ENCODE measurements around the gene FOXA2. TPM values are rescaled to one million over a fixed set of nuclear protein-coding genes. Genes with fewer than 3 reads are reported as not detected.

The FOXA2 gene
- total RNA-seq, 4 donors from 2014 or later, result not detected

DNA sequence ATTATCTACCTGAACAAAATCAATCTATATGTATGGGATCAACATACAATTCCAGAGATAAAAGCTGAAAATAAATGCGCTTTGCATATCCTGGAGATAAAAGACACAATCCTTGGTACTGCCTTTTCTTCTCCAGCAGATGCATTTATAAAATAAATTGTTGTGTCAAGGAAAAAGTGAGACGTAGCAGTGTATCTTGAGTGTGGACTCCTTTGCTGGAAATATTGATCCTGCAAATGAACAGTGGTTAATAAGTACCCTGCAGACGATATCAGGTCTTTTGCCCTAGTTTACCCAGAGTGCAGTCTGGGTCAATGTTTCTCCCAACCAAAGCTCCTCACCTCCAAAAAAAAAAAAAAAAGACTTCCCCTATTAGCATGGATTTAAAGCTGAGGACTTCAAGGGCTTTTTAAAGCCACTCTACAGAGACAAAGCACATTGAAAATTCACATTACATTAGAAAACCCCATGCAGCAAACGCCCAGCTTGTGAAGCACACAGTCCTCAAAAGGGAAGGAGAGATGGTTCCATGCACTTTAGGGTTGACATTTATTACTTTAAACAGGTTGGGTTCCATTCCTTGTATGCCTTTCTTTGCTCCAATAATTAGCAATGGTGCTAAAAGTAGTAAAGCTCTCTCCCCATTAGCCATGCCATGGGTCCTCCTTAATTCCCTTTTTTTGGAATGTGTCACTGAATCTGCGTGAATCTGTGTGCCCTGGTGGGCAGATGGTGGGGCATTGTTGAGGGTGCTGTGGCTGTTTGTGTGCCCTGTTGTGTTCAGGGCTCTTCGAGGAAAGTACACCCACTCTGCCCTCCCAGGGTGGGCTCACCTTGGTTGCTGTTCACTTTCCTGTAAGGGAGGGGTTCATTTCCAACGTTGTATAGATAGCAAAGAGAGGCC lies 21.1 kb downstream of the FOXA2 start:
- 12% methylated on average over 7 of the region's 7 CpGs for WGBS
- TF ChIP-seq CTCF (IDR thresholded peaks at IDR 0.05) (no peak), EP300 (IDR thresholded peaks at IDR 0.05) (no peak), POLR2A (IDR thresholded peaks at IDR 0.05; ENCODE audit: low read depth) (no peak), POLR2AphosphoS5 (IDR thresholded peaks at IDR 0.05) (no peak)
- no peak for DNase-seq (ENCODE audit: extremely low spot score)
- peaks cover 0 to 6% (median 2%) of the 10 kb centered on the region in 4 donors for H3K4me1 ChIP-seq
- no peaks in the 10 kb centered on the region for H3K36me3 ChIP-seq
- intact Hi-C loops (cut with DNase I), result no loop called here
- H3K27ac ChIP-seq (replicated peaks in 1 of 4), result no peak overlapping the region
- no peaks in the 10 kb centered on the region for H3K9me3 ChIP-seq
- H3K27me3 ChIP-seq, result peaks cover 0 to 92% (median 25%) of the 10 kb centered on the region in 4 donors
- no peak overlapping the region for H3K4me3 ChIP-seq

DNA sequence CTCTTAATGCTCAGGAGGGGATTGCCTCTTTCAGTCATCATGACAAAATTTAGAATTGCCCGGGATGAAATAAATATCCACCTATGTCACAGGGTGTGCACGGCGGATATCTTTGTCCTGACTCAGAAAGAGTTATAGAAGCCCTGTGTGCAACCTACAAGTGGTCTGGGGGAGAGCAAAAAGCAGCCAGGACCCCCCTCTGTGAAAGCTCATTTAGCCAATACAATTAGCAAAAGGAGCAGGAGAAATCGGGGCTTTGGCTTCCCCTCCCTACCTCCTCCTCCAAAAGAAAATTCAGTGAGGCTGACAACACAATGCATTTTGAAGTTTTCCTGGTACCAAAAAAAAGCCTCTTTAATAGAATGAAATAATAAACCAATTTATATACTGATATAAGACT lies 21.8 kb downstream of the FOXA2 start:
- peaks cover 0 to 92% (median 18%) of the 10 kb centered on the region in 4 donors for H3K27me3 ChIP-seq
- intact Hi-C loops (cut with DNase I), result no loop called here
- WGBS, result 7% methylated on average over 4 of the region's 4 CpGs
- no peak overlapping the region for H3K27ac ChIP-seq (replicated peaks in 1 of 4)
- H3K9me3 ChIP-seq, result no peaks in the 10 kb centered on the region
- DNase-seq (ENCODE audit: extremely low spot score), result peak; percentile 72
- no peaks in the 10 kb centered on the region for H3K36me3 ChIP-seq
- no peaks in the 10 kb centered on the region for H3K4me1 ChIP-seq
- no peak for TF ChIP-seq EP300 (IDR thresholded peaks at IDR 0.05)
- TF ChIP-seq POLR2AphosphoS5 (IDR thresholded peaks at IDR 0.05), result no peak
- no peak for TF ChIP-seq CTCF (IDR thresholded peaks at IDR 0.05)
- TF ChIP-seq POLR2A (IDR thresholded peaks at IDR 0.05; ENCODE audit: low read depth), result no peak
- H3K4me3 ChIP-seq, result no peak overlapping the region

DNA sequence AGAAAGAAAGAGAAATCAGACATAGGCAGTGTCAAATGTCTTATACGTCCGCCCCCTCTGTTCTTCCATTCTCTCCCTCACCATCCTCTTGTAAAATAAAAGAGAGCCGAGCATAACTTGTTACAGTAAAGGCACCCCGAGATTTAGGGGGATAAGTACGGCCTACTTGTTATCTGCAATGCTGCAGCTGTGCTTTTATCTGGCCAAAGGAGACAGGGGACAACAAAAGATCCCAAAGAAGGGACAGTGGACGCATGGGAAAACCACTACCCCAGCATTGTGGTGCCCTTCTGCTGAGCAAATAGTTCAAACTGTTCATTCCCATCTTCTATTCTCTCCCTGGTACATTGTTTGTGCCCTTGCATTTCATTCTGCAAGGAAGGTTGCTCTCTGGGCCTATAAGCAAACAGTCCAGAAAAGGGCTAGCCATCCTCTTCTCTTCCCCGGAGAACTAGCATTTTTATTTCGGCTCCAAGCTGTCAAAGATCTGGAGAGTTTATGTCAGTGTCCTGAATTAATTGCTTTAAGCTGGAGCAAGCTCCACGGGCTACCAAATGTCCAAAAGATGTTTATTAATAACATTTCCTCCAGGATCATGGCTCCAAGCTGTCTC lies 22.3 kb downstream of the FOXA2 start:
- Histone ChIP-seq H3K27ac (replicated peaks in 1 of 4) (no peak overlapping the region), H3K36me3 (no peaks in the 10 kb centered on the region), H3K4me1 (no peaks in the 10 kb centered on the region), H3K9me3 (no peaks in the 10 kb centered on the region), H3K27me3 (peaks cover 0 to 92% (median 15%) of the 10 kb centered on the region in 4 donors), H3K4me3 (no peak overlapping the region)
- 13% methylated on average over 9 of the region's 9 CpGs for WGBS
- intact Hi-C loops (cut with DNase I), result no loop called here
- DNase-seq (ENCODE audit: extremely low spot score), result peak; percentile 66
- no peak for TF ChIP-seq CTCF (IDR thresholded peaks at IDR 0.05)
- no peak for TF ChIP-seq POLR2A (IDR thresholded peaks at IDR 0.05; ENCODE audit: low read depth)
- TF ChIP-seq EP300 (IDR thresholded peaks at IDR 0.05), result no peak
- no peak for TF ChIP-seq POLR2AphosphoS5 (IDR thresholded peaks at IDR 0.05)

DNA sequence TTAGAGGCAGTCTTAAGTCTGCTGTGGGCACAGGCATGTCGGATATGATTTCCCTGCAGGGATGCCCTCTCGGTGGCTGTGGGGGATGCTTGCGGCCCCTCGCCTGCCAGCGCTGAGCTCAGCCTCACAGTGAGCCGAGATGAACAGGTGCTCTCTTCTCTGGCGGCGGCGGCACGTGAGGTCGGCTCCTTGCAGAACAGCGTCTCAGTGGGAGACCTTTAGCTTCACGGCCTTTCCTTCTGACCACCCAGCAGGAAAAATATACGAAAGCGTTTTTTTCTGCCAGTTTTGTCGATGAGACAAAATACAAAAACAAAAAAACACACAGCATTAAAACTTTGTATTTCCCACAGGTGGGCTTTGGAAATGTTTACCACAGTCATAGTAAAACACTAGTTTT lies 23.6 kb downstream of the FOXA2 start:
- intact Hi-C loops (cut with DNase I), result no loop called here
- no peak overlapping the region for H3K27ac ChIP-seq (replicated peaks in 1 of 4)
- H3K4me1 ChIP-seq, result no peaks in the 10 kb centered on the region
- WGBS, result 2% methylated on average over 16 of the region's 16 CpGs
- H3K9me3 ChIP-seq, result no peaks in the 10 kb centered on the region
- no peak for TF ChIP-seq CTCF (IDR thresholded peaks at IDR 0.05)
- DNase-seq (ENCODE audit: extremely low spot score), result peak; percentile 42
- H3K4me3 ChIP-seq, result no peak overlapping the region
- peaks cover 0 to 92% (median 14%) of the 10 kb centered on the region in 4 donors for H3K27me3 ChIP-seq
- H3K36me3 ChIP-seq, result no peaks in the 10 kb centered on the region

Measured in esophagus muscularis mucosa (tissue), 4 donors.